Erythroblast (primary cell): ENCODE results near the gene GAK.
"Not testable (repeated sequence)": the region's sequence is repeated elsewhere in the genome, so short reads cannot be mapped to it uniquely, and the experiment has no call there.

Experiments
- DNase-seq, 2 experiments: peaks; one replicate each; lab custom pipeline; 2025; lab: John Stamatoyannopoulos, UW
- GATA1 ChIP-seq: IDR thresholded peaks from 2 replicates; pipeline ENCODE4 v1.6.1; 2011; ENCODE audit warnings: low read depth, mild to moderate bottlenecking, control low read depth, low read length, moderate library complexity
- POLR2A ChIP-seq: IDR thresholded peaks from 2 replicates; pipeline ENCODE4 v1.6.1; 2011; ENCODE audit warnings: mild to moderate bottlenecking, low read length

The GAK gene

DNA sequence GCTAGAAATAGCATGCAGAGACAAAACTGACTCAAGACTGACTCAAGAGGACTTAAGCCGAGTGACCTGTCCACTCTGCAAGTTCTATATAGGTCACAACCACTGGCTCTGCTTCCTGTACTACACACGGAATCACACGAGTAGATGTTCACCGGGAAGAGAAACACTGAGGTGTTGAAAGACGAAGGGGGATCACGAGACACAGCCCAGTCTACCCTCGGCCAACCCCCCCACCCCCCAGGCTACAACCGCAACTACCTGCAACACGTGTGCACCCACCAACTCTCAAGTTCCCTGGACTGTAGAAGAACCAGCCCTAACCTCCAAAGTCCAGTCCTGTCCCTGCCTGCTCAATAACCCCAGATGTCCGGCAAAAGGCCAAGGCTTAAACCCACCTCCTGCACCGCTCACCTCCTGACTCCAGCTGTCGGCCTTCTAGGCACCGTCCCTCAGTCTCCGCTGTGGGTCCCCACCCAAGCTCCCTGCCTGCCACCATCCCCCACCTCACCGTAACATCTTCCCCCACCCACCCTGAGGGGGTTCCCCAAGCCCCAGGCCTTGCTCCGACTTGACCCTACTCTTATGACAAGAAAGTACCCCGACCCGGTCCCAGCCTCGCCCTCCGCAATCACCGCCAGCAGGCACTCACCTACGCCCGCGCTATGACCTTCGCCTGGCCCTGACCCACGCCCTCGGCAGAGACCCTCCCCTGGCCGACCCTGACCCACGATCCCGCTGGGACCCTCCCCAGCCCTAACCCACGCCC, 739 bp downstream of the GAK start:
- no peak for TF ChIP-seq POLR2A
- peak; percentile 55 to 71 for DNase-seq

DNA sequence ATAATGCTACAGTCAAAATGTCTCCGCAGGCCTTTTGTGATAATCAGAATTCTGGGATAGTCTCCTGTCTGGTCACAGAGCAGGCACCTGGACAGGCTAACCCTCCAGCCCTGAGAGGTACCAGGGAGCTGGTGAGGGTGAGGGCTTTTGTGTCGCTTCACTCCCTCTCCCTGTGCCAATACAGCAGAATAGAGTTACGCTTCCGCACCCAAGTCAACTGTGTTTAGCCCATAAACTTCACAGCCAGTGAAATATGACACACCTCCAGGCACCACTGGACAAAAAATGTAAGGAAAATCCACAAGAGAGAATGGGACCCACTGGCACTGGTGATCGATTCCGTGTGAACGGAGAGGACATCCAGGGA, 1.3 kb downstream of the GAK start:
- DNase-seq: no peak
- TF ChIP-seq GATA1 (no peak), POLR2A (no peak)

DNA sequence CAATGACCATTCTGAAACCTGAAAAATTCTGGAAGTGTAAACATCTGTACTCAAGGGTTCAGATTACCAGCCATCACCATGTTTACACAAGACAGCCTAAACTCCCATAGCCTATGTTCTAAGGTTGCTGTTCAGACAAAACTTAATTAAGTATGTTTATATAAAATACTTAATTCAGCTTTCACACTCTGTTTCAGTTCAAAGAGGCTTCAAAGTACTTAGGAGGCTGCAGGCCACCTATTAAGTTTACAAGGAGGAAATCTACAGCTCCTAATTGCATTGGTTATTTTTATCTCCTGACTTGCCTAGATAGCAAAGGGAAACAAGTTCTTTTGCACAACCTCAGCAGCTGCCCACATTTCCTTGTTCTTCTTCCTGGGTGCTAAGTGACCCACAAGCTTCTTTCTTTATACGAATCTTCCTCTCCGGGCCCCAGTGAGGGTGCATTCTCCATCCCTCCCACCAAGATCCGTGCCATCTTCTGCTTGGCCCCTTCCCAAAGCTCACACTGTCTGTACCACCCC, 2.0 kb downstream of the GAK start:
- DNase-seq: peak in 1 of 2 experiments; percentile 35

DNA sequence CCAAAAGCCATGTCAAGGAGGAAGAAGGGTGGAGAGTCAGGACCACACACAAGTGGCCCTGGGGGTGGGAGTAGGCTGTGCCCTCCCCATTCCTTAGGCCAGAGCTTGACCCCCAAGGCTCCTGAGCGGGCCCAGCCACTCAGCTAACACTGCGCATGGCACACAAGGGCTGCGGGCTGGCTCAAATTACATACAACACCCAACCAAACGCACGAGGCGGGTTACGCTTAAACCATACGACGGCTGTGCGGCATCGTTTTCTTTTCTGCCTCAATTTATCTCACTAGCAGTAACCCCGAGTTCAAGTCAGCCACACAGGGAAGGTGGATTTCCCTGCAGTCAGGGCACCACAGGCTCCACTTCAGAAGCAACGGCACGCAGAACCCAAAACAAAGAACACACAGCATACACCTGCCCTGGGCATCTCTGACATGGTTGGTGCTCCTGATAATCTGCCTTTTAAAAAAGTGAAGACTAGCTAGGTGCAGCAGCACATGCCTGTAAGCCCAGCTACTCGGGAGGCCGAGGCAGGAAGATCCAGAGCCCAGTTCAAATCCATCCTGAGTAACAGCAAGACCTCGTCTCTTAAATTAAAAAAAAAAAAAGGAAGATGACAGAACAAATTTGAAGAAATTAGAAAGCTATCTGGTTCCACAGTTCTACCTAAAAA, 2.9 kb downstream of the GAK start:
- TF ChIP-seq POLR2A (no peak), GATA1 (no peak)
- DNase-seq: no peak

More for the DNA sequence above, 2.0 kb downstream of the GAK start:
- TF ChIP-seq POLR2A (no peak), GATA1 (no peak)

DNA sequence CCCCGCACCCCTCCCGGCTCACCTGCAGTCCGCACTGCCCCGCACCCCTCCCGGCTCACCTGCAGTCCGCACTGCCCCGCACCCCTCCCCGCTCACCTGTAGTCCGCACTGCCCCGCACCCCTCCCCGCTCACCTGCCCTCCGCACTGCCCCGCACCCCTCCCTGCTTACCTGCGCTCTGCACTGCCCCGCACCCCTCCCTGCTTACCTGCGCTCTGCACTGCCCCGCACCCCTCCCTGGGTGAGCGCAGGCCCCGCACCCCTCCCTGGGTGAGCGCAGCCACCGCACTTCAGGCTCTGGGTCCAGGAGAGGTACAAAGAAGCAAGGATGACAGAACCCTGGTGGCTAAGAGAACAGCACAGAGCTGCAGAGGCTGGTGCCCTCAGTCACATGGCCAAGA, 4.5 kb downstream of the GAK start:
- DNase-seq: peak; percentile 7 to 25

DNA sequence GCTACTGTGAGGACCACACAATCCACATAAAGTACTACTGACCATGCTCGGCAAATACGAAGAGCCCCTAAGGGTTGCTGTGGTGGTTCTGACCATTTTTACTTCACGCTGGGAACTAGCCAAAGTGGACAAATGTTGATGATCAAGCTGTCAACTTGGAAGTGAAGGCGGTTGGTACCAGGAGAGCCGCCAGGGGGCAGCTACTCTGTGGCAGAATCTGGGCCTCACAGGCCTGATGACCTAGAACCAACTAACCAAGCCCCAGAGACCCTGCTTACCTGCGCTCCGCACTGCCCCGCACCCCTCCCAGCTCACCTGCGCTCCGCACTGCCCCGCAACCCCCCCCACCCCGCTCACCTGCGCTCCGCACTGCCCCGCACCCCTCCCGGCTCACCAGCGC, 5.6 kb downstream of the GAK start:
- TF ChIP-seq GATA1 (no peak), POLR2A (no peak)

DNA sequence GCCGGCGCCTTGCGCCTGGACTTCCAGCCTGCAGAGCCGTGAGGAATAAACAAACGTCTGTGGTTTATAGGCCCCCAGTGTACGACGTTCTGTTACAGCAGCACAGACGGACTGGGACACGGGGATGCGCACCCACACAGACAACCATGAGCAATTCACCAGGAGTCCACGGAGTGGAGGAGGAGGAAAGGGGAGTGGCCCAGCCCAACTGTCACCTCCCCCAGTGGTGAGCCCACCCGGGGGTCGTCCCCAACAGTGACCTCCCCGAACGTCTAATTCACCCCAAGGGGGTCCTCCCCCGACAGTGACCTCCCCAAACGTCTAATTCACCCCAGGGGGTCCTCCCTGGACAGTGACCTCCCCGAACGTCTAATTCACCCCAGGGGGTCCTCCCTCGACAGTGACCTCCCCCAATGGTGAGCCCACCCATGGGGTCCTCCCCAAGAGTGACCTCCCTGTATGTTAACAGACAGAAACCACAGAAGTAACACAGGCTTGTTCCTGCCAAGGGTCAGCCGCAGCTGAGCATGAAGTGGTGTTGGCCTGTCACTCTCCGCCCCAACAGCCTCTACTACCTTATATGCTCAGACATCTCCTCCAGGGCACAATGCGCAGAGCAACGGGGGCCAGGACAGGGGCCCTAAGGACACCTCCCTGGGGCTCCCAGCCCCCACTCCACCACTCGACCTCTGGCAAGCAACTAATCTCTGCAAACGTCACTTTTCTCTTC, 6.2 kb downstream of the GAK start:
- DNase-seq: no peak
- no peak for TF ChIP-seq POLR2A

More for the DNA sequence above, 5.6 kb downstream of the GAK start:
- peak; percentile 44 to 50 for DNase-seq

DNA sequence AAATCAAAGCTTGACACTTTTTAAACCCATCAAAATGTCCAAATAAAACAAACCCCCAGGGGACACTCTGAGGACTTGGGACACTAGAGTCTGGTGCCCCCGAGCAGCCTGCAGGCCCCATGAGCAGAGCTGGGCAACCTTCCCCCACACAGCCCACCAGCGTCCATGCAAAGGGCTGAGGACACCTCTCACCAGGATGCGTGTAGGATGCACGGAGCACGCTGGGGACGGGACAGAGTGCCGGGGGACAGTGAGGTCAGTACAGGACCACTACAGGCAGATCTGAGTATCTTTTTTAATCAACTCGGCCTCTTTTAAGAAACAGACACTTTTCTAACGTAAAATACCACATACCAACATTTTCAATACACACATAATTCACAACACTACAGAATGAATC, 6.9 kb downstream of the GAK start:
- no peak for TF ChIP-seq GATA1
- no peak for TF ChIP-seq POLR2A
- no peak for DNase-seq

DNA sequence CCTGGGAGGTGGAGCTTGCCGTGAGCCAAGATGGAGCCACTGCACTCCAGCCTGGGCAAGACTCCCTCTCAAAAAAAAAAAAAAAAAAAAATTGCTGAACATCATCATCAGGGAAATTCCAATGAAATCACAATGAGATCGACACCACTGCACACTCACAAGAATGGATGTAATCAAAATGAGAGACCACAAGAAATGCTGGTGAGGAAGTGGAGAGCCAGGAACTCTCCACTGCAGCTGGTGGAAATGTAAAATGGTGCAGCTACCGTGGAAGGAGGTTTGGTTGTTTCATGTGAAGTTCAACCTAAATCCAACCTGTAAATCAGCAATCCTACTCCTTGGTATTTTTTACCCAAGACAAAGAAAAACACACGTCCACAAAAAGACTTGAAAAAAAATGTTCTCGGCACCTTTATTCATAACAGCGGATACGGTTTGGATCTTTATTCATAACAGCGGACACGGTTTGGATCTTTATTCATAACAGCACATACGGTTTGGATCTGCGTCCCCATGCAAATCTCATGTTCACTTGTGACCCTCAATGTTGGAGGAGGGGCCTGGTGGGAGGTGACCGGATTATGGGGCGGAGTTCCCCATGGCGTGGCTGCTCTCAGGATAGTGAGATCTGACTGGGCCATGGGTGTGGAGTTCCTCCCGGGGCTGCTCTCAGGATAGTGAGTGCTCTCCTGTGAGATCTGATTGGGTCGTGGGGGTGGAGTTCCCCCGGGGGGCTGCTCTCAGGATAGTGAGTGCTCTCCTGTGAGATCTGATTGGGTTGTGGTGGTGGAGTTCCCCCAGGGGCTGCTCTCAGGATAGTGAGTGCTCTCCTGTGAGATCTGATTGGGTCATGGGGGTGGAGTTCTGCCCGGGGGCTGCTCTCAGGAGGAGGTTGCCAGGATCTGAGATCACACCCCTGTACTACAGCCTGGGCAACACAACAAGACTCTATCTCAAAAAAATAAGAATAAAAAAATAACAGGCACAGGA, 7.7 kb downstream of the GAK start:
- TF ChIP-seq POLR2A (no peak), GATA1 (no peak)
- peak; percentile 28 to 33 for DNase-seq

DNA sequence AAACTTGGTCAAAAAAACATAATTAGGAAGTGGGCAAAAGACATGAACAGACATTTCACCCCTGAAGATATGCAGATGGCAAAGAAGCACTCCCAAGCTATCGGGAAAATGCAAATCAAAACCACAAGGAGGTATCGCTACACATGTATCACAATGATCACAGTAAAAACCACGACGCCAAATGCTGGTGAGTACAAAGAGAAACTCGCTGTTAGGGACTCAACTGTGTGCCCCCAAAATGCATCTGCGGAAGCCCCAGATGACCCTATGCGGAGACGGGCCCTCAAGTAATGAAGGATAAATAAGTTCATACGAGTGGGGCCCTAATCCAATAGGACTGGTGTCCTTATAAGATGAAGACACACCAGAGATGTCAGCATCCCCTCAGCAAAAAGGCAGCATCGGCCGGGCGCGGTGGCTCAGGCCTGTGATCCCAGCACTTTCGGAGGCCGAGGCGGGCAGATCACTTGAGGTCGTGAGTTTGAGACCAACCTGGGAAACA, 10.2 kb downstream of the GAK start:
- no peak for TF ChIP-seq GATA1
- TF ChIP-seq POLR2A: no peak
- no peak for DNase-seq

DNA sequence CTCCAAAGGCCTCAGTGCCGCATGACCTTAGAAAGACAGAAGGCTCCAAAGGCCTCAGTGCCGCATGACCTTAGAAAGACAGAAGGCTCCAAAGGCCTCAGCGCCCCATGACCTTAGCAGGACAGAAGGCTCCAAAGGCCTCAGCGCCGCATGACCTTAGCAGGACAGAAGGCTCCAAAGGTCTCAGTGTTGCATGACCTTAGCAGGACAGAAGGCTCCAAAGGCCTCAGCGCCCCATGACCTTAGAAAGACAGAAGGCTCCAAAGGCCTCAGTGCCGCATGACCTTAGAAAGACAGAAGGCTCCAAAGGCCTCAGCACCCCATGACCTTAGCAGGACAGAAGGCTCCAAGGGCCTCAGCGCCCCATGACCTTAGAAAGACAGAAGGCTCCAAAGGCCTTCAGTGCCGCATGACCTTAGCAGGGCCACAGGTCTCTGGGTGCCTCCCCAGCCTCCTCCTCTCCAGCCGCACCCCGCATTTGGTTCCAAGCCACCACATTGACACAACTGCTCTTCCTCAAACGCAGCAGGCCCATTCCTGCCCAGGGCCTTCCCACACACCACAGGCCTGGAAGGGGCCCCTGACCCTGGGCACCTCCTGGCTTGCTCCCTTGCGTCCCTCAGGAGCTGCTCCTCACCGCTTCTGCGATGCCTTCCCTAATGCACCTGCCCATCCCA, 13.0 kb downstream of the GAK start:
- DNase-seq: not testable (repeated sequence)

DNA sequence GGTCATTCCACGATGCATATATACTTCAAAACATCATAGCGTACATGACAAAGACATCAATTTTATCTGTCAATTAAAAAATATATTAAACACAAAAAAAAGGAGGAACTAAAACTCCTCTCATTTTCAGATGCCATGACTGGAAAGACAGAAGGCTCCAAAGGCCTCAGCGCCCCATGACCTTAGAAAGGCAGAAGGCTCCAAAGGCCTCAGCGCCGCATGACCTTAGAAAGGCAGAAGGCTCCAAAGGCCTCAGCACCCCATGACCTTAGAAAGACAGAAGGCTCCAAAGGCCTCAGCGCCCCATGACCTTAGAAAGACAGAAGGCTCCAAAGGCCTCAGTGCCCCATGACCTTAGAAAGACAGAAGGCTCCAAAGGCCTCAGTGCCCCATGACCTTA, 13.5 kb downstream of the GAK start:
- not testable (repeated sequence) for DNase-seq

DNA sequence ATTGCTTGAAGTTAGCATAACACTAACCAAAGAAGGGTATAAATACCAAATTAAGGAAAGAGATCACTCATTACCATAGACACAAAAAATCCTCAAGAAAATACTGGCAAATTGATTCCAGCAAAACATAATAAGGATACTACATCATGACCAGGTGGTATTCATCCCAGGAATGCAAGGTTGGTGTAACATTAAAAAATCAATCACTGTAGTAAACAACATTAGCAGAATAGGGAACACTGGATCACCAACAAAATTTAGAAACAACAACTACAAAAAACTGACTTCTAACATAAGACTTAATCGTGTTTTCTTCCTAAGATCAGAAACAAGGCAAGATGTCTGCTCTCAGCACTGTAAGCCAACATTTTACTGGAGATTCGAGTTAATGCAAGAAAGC, 14.1 kb downstream of the GAK start:
- TF ChIP-seq GATA1 (no peak), POLR2A (no peak)

More for the DNA sequence above, 14.1 kb downstream of the GAK start:
- DNase-seq: no peak
